Panc1 (cell line): Measurements from ENCODE around the gene PODNL1. TPM values are rescaled to one million over a fixed set of nuclear protein-coding genes. Genes with fewer than 3 reads are reported as not detected.

Experiments used
- ATAC-seq: fragments of 200-7000 bp; cut with Tn5 transposase; 2 replicates; pipeline ENCODE4 v1.9.1; 2020; ENCODE audit warnings: mild to moderate bottlenecking, moderate library complexity
- BruUV-seq: library from RNA; stranded (reverse); fragments of 400-500 nt; replicated peaks from 2 replicates; lab custom pipeline; 2021; lab: Mats Ljungman, UMichigan
- CTCF ChIA-PET: fragments of 300-600 bp; sonication (Branson Sonifier 250); formaldehyde crosslinking; loops from one replicate; lab custom pipeline; 2022; ENCODE audit warnings: antibody characterized with exemption; lab: Charles Lee
- POLR2A ChIA-PET: fragments of 300-600 bp; sonication (Branson Sonifier 250); formaldehyde crosslinking; loops from one replicate; lab custom pipeline; 2022; ENCODE audit warnings: antibody characterized with exemption; lab: Charles Lee
- DNase-seq: peaks from one replicate; pipeline ENCODE4 v3.0.0-alpha.2; 2010; ENCODE audit warnings: low read depth, low spot score
- H3K27ac ChIP-seq: 2 replicates; pipeline ENCODE4 v1.5.1; 2011; ENCODE audit warnings: mild to moderate bottlenecking, low read length, inconsistent platforms
- H3K27me3 ChIP-seq: fragments of 200-500 bp; sonication (Bioruptor generic); 2 replicates; pipeline ENCODE4 v1.6.0; 2014; ENCODE audit warnings: low read length, inconsistent platforms; ENCODE audit not compliant: control insufficient read depth, insufficient read depth
- H3K36me3 ChIP-seq: fragments of 200-500 bp; sonication (Bioruptor generic); 2 replicates; pipeline ENCODE4 v1.5.1; 2014; ENCODE audit warnings: inconsistent platforms, mild to moderate bottlenecking, low read length, moderate library complexity; ENCODE audit not compliant: control insufficient read depth, insufficient read depth
- H3K4me1 ChIP-seq: 2 replicates; pipeline ENCODE4 v1.5.1; 2011; ENCODE audit warnings: inconsistent platforms, mild to moderate bottlenecking, low read length, moderate library complexity; ENCODE audit not compliant: control insufficient read depth, insufficient read depth
- H3K4me3 ChIP-seq, 2 experiments: 2 replicates each; pipeline ENCODE4 v1.5.1; 2011 to 2012; ENCODE audit warnings: low read depth in 2 of 2, low read length in 2 of 2, mild to moderate bottlenecking in 2 of 2, inconsistent platforms in 1 of 2, moderate library complexity in 1 of 2
- H3K9me3 ChIP-seq: fragments of 200-500 bp; sonication (Bioruptor generic); 2 replicates; pipeline ENCODE4 v1.5.1; 2014; ENCODE audit warnings: low read depth, mild to moderate bottlenecking, inconsistent platforms, low read length, moderate library complexity; ENCODE audit not compliant: control insufficient read depth, insufficient read depth
- CTCF ChIP-seq: fragments of 450-650 bp; IDR thresholded peaks from 2 replicates; pipeline ENCODE4 v1.5.1; 2017; ENCODE audit warnings: mild to moderate bottlenecking
- POLR2AphosphoS5 ChIP-seq: IDR thresholded peaks from 2 replicates; pipeline ENCODE4 v1.6.1; 2012; ENCODE audit warnings: mild to moderate bottlenecking, low read depth, low read length, moderate library complexity
- SIN3A ChIP-seq: IDR thresholded peaks from 2 replicates; pipeline ENCODE4 v1.6.1; 2012; ENCODE audit warnings: low read depth, mild to moderate bottlenecking, low read length, moderate library complexity, borderline replicate concordance; ENCODE audit not compliant: insufficient read depth
- TCF7L2 ChIP-seq: IDR thresholded peaks from 2 replicates; pipeline ENCODE4 v1.6.1; 2011; ENCODE audit warnings: mild to moderate bottlenecking, low read depth, low read length, inconsistent platforms
- in situ Hi-C: cut with HindIII; loops from 2 replicates; pipeline ENCODE4 v1.10.0; 2016; ENCODE audit warnings: low sequenced_read_pairs, low pct_unique_long_range_greater_than_20kb
- intact Hi-C: fragments of 100-400 bp; cut with micrococcal nuclease; formaldehyde crosslinking; loops from one replicate; pipeline ENCODE4 v1.10.0; 2022; ENCODE audit not compliant: unreplicated experiment
- total RNA-seq: library from RNA; stranded (reverse); gene quantifications from one replicate; pipeline ENCODE4 v1.2.1, GENCODE V29; 2021; ENCODE audit not compliant: unreplicated experiment
- TF ChIP-seq, protein P1 (sequence below), 2 experiments: IDR thresholded peaks; 2 replicates each; pipeline ENCODE4 v1.6.1; 2011 to 2012; ENCODE audit warnings: low read depth in 2 of 2, control low read depth in 1 of 2, low read length in 1 of 2, mild to moderate bottlenecking in 1 of 2, moderate library complexity in 1 of 2; ENCODE audit not compliant: insufficient read depth in 1 of 2

PODNL1 gene
- total RNA-seq, 1 experiment from 2014 or later: 1.4 TPM

DNA sequence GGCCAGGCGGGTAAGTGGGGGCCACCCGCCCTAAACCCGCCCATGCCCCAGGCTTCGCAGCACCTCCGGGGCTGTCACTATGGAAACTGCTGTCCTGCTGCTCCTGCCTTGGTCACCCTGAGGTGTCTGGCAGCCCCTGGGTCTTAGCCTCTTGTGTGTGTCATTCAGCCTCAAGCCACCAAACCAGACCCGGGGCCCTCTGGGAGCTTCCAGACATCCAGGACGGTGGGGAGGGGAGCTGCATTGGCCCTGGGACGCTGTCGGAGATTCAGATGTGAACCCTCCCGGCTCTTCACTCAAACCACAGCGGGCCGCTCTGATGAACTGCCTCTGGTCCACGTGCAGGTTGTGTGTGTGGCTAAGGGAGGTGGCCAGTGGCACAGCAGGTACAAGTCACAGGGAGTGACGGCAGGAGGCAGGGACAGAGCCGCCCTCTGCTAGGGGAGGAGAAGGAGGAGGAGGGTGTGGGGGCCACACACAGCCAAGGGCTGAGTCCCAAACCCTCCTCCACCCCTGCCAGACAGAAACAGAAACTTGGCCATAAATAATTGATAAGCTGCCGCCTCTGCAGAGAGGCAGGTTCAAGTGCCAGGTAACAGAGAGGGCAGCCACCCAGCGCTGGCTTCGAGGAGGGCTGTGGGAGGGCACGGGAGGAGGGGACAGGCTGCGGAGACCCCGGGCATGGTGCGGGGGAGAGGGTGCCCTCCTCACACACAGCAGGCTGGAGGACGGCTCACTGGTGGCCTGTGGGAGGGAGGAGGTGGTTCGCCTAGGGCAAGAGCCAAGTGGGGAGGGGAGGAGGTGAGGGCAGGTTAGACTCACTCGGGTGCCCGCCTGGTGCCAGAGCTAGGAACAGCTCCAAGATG is 53.3 kb downstream of the PODNL1 start:
- Histone ChIP-seq H3K27me3 (no peaks in the 10 kb centered on the region), H3K4me3 (no peak overlapping the region), H3K9me3 (no peaks in the 10 kb centered on the region), H3K36me3 (no peaks in the 10 kb centered on the region), H3K4me1 (peaks cover 16% of the 10 kb centered on the region), H3K27ac (no peak overlapping the region)
- POLR2A ChIA-PET: no interaction called here
- intact Hi-C loops (loop anchor here (5.0 kb wide), 1 partner anchor 192 kb away; no protein-coding TSS in a partner anchor), in situ Hi-C loops (no loop called here)
- no TSS peak for BruUV-seq
- CTCF ChIA-PET: no interaction called here
- no peak for ATAC-seq
- no peak for DNase-seq
- TF ChIP-seq, protein P1, sequence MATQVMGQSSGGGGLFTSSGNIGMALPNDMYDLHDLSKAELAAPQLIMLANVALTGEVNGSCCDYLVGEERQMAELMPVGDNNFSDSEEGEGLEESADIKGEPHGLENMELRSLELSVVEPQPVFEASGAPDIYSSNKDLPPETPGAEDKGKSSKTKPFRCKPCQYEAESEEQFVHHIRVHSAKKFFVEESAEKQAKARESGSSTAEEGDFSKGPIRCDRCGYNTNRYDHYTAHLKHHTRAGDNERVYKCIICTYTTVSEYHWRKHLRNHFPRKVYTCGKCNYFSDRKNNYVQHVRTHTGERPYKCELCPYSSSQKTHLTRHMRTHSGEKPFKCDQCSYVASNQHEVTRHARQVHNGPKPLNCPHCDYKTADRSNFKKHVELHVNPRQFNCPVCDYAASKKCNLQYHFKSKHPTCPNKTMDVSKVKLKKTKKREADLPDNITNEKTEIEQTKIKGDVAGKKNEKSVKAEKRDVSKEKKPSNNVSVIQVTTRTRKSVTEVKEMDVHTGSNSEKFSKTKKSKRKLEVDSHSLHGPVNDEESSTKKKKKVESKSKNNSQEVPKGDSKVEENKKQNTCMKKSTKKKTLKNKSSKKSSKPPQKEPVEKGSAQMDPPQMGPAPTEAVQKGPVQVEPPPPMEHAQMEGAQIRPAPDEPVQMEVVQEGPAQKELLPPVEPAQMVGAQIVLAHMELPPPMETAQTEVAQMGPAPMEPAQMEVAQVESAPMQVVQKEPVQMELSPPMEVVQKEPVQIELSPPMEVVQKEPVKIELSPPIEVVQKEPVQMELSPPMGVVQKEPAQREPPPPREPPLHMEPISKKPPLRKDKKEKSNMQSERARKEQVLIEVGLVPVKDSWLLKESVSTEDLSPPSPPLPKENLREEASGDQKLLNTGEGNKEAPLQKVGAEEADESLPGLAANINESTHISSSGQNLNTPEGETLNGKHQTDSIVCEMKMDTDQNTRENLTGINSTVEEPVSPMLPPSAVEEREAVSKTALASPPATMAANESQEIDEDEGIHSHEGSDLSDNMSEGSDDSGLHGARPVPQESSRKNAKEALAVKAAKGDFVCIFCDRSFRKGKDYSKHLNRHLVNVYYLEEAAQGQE (IDR thresholded peaks at IDR 0.05; ENCODE audit: insufficient read depth in 1 of 2, low read depth in 2 of 2, low read length in 1 of 2): no peak
- TF ChIP-seq CTCF (no peak), SIN3A (no peak)

GRCh38 chr19:13883516-13884064 is 54.6 kb downstream of the PODNL1 start:
- intact Hi-C loops (loop anchor here (5.0 kb wide), 1 partner anchor 194 kb away; no protein-coding TSS in a partner anchor), in situ Hi-C loops (no loop called here)
- TF ChIP-seq TCF7L2 (no peak), POLR2AphosphoS5 (no peak), SIN3A (no peak), CTCF (no peak)
- TF ChIP-seq, protein P1 (IDR thresholded peaks at IDR 0.05; ENCODE audit: insufficient read depth in 1 of 2, low read depth in 2 of 2, low read length in 1 of 2): no peak
- Histone ChIP-seq H3K36me3 (no peaks in the 10 kb centered on the region), H3K27me3 (no peaks in the 10 kb centered on the region), H3K27ac (no peak overlapping the region), H3K4me1 (peaks cover 16% of the 10 kb centered on the region), H3K9me3 (no peaks in the 10 kb centered on the region), H3K4me3 (no peak overlapping the region)
- DNase-seq (no peak), ATAC-seq (no peak)
- BruUV-seq: no TSS peak
- CTCF ChIA-PET: no interaction called here
- POLR2A ChIA-PET: no interaction called here
